GM21390 (cell line): Measurements from ENCODE around the gene LRRC26.
A peak's percentile ranks its signal among the peaks of the same experiment; 100 is the strongest.

ENCODE experiments used
- ATAC-seq: cut with Tn5 transposase; IDR thresholded peaks from one replicate; pipeline ENCODE4 v1.9.1; 2021; ENCODE audit not compliant: unreplicated experiment

LRRC26 gene

DNA sequence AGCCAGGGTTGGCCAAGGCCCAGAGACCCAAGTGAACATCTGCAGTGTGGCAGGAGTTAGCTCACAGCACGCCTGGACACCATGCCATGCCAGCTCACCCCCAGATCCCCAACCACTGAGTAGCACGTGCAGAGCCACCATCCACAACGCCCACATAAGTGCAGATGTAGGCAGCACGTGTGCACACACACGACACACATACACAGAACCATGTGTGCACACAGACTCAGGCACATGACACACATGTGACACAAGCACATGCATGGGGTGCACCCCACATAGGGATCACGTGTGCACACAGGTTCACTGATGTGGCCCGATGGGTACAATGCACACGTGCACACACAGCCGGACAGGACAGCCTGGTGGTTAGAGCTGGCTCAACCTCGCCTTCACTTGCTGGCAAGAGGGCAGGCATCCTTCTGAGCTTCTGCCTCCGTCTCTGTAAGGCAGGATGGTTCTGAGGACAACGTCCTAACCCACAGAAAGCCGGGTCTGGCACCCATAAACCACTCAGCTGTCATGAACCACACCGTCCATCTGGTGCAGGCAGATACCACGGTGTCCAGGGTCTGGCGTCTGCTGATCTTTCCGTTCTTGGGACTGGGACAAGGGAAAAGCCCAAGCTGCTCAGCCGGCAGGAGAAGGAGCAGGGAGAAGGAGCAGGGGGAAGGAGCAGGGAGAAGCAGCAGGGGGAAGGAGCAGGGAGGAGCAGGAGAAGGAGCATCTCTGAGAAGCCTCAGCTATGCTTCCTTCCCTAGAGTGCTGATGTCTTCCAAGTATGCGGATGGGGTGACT is 12.0 kb downstream of the LRRC26 start:
- ATAC-seq = no peak

DNA sequence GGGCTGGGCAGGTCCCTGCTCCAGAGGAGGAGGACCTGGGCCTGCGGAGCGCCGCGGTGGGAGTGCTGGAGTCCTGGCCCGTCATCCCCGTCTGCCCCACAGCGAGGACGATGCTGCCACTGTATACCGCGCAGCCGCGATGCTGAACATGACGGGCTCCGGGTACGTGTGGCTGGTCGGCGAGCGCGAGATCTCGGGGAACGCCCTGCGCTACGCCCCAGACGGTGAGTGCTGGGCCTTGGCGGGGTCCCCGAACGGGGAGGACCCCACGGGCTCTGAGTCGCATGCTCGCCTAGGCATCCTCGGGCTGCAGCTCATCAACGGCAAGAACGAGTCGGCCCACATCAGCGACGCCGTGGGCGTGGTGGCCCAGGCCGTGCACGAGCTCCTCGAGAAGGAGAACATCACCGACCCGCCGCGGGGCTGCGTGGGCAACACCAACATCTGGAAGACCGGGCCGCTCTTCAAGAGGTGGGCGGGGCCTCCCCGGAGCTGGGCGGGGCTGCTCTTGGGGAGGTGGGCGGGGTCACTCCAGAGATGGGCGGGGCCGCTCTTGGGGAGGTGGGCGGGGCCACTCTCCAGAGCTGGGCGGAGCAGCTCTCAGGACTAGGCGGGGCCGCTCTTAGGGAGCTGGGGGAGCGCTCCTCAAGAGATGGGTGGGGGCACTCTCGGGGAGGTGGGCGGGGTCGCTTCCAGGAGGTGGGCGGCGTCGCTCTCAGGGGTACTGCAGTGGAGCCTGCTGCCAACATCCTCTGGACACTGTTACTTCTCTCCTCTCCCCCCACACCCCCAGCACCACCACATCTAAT is 13.1 kb downstream of the LRRC26 start:
- ATAC-seq = no peak

DNA sequence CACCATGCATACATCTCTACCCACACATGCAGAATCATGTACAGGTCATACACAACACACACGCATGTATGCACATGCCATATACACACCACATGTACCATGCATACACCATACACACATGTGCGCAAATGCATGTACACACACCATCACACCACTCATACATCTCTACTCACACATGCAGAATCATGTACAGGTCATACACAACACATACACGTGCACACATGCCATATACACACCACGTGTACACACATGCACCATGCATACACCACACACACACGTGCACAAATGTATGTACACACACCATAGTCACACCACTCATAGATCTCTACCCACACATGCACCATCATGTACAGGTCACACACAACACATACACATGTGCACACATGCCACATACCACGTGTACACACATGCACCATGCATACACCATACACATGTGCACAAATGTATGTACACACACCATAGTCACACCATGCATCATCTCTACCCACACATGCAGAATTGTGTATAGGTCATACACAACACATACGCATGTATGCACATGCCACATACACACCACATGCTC is 16.9 kb downstream of the LRRC26 start:
- no peak for ATAC-seq

GRCh38 chr9:137150617-137151457 is 19.0 kb downstream of the LRRC26 start:
- peak; percentile 46 for ATAC-seq

GRCh38 chr9:137149942-137150616 is 19.8 kb downstream of the LRRC26 start:
- peak; percentile 22 for ATAC-seq

GRCh38 chr9:137149363-137149762 is 20.5 kb downstream of the LRRC26 start:
- ATAC-seq = no peak

DNA sequence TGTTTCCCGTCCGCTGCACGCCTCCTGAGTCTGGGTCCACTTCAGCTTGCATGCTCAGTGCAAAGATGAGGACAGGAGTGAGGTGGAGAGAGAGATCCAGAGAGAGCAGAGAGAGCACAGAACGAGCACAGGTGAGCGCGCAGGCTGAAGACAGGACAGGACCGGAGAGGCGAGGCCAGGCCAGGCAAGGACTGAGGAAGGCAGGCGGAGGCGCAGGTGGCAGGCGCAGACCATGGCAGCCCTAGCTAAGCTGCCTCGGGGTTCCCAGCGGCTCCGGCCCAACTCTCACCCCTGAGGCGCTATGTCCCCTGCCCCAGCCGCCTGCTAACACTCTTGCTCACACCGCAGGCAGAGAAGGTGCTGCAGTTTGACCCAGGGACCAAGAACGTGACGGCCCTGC is 21.2 kb downstream of the LRRC26 start:
- no peak for ATAC-seq

DNA sequence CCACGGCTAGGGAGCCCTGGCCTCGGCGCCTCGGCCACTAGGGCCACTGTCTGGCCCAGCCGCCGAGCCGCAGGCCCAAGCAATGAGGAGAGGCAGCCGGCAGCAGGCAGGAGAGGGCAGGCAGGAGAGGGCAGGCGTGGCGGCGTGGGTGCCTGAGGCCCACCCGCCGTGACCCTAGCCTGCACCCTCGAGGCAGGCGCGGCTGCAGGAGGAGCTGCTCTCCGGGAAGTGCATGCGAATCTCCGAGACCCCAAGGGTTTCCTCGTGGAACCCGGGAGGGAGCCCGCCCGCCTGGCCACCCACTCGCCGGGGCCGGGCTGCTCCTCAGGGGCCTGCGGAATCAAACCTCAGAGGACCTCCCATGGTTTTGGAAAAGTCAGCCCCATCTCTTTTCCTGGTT is 21.6 kb downstream of the LRRC26 start:
- ATAC-seq = no peak

- no peak for ATAC-seq
Measured at GRCh38 chr9:137147793-137148160, 22.1 kb downstream of the LRRC26 start.

GRCh38 chr9:137147091-137147792 is 22.6 kb downstream of the LRRC26 start:
- ATAC-seq = no peak

DNA sequence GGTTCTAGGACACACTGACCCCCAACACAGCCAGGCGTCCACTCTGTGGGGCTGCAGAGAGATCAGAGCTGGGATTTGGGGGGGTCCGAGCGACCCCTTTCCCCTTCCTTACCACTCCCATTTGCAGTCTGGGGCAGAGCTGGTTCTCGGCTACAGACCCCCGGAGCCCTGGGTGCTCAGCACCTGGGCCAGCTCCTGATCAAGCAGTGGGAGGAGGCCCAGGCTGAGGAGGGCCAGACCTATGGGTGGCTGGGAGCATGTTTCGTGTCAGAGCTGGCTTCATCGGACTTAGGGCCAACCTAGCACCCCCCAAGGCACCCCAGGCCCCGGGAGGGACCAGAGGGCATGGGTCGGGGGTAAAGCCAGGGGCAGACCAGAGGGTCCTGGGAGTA is 23.3 kb downstream of the LRRC26 start:
- no peak for ATAC-seq

- ATAC-seq = no peak
Measured at GRCh38 chr9:137145731-137146526, 23.9 kb downstream of the LRRC26 start.

DNA sequence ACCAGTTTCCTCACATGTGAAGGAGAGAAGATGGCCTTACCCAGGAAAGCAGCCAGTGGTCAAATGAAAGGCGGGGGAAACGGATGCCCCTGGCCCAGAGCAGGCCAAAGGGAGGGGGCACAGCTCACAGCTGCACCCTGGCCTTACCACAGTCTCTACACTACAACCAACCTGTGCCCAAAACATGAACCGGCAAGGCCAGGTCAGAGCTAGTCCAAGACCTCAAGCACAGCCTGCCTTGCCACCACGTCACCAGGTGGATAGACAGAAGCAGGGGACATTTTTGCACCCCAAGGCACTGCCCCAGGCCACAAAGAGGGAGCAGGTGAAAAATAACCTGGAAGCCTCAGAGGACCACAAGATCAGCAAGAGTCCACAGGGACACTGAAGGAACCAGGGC is 26.4 kb downstream of the LRRC26 start:
- no peak for ATAC-seq

DNA sequence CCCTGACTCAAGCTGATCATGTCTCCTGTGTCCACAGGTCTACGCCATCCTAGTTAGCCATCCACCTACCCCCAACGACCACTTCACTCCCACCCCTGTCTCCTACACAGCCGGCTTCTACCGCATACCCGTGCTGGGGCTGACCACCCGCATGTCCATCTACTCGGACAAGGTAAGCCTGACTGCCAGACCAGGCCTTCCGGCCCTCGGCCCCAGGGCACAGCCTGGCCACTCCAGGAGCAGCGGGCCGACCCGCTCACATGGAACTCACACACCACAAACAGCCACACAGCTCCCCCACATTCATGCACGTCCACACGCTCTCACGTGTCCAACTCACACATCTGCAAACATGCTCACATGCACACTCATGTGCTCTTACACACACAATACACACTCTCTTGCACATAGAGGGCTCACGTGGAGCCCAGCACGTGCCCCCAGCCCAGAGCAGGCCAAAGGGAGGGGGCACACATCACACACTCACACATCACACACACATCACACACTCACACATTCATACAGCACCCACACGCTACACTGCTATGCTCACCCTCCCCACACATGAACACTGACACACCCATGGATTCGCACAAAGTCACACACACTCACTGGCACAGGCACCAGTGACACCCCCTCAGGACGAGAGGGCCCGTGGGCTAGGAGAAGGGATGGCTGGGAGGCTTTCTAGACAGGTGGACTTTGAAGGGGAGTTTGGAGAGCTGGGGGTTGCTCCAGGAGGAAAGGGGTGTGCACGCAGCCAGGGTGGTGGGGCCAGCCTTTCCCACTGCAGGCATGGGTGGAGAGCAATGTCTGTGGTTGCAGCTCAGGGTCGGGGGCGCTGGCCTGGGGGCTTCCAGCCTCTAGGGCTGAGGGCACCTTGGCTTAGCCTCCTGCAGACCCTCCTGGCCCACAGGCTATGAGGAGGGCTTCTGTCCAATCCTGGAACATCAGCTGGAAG is 27.6 kb downstream of the LRRC26 start:
- ATAC-seq = no peak

DNA sequence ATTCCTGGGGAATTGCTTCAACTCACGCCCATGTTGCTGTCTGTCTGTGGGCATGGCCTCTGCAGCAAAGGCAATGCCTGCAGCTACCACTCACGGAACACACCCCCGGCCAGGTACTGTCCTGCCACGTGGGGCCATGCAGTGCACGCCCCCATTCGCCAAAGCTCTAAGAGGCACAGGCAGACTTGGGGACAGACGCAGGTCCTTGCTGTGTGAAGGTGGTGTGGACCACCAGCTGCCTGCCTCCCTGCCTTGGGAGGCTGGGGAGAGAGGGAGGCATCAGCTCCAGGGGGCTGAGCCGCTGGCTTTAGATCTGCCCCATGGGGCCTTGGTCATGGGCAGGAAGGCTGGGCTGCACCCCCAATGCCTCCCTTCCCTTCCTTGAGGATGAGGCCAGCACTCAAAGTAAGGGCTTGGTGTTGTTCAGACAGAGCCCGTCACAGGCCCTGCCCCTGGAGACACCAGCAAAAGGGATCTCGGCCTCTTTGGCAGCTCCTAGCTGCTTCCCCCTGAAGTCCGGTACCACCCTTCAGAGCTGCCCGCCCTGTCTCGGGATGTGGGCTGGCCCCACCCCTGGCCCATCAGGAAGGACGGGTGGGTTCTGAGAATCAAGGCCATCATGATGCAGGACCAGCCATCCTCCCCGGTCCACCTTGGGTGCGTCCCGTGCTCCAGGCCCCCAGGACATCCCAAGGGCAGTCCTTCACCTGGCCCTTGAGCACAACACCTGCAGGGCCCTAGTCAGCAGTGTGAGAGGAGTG is 28.6 kb downstream of the LRRC26 start:
- no peak for ATAC-seq

- no peak for ATAC-seq
Measured at GRCh38 chr9:137140151-137141012, 29.5 kb downstream of the LRRC26 start.
